A549 (cell line): ENCODE results near the gene CFAP43. TPM values are rescaled to one million over a fixed set of nuclear protein-coding genes. Genes with fewer than 3 reads are reported as not detected.
"Not testable (repeated sequence)": the region's sequence is repeated elsewhere in the genome, so short reads cannot be mapped to it uniquely, and the experiment has no call there.

ENCODE experiments used
- ATAC-seq, 2 experiments: fragments of 200-7000 bp in 1 of 2; fragments of >200 bp in 1 of 2; cut with Nextera tagmentation in 1 of 2; cut with Tn5 transposase in 1 of 2; 3 replicates each; pipeline versions ENCODE4 v1.8.0 to v1.9.1; 2018 to 2020; ENCODE audit warnings: mild to moderate bottlenecking in 1 of 2, moderate library complexity in 1 of 2
- CTCF ChIA-PET: fragments of 300-600 bp; sonication (Branson Sonifier 250); formaldehyde crosslinking; extraction: SDS; loops from one replicate; lab custom pipeline; 2021; ENCODE audit warnings: antibody characterized with exemption, inconsistent platforms; lab: Yijun Ruan, JAX
- POLR2A ChIA-PET: fragments of 350-600 bp; formaldehyde crosslinking; extraction: SDS; loops from one replicate; lab custom pipeline; 2021; ENCODE audit warnings: antibody characterized with exemption, inconsistent platforms; lab: Yijun Ruan, JAX
- DNase-seq, 2 experiments: peaks; one replicate each; pipeline versions ENCODE4 v3.0.0 to v3.0.0-alpha.2; 2011 to 2016; ENCODE audit warnings: low read depth in 1 of 2, low spot score in 1 of 2
- FAIRE-seq: peaks from 2 replicates; lab custom pipeline; 2011; peaks lifted over from hg19 to GRCh38; lab: Jason Lieb, UNC
- H3K27ac ChIP-seq, 2 experiments: fragments of >200 bp; sonication (Bioruptor Twin); formaldehyde crosslinking; 3 replicates each; pipeline ENCODE4 v1.5.1; 2016 to 2017
- H3K4me1 ChIP-seq: fragments of >200 bp; sonication (Bioruptor Twin); formaldehyde crosslinking; 3 replicates; pipeline ENCODE4 v1.6.1; 2016
- H3K4me2 ChIP-seq: fragments of >200 bp; sonication (Bioruptor Twin); formaldehyde crosslinking; 3 replicates; pipeline ENCODE4 v1.6.1; 2016
- H3K4me3 ChIP-seq: fragments of >200 bp; sonication (Bioruptor Twin); formaldehyde crosslinking; 3 replicates; pipeline ENCODE4 v1.5.1; 2016
- H3K9me3 ChIP-seq: fragments of >200 bp; sonication (Bioruptor Twin); formaldehyde crosslinking; 3 replicates; pipeline ENCODE4 v1.6.1; 2016
- BCL3 ChIP-seq: fragments of >200 bp; sonication (Bioruptor Twin); formaldehyde crosslinking; IDR thresholded peaks from 3 replicates; pipeline ENCODE4 v1.6.1; 2016
- CBX8 ChIP-seq: fragments of 200-600 bp; sonication (generic); IDR thresholded peaks from 2 replicates; pipeline ENCODE4 v1.6.1; 2016
- CTCF ChIP-seq: fragments of >200 bp; sonication (Bioruptor Twin); formaldehyde crosslinking; IDR thresholded peaks from 3 replicates; pipeline ENCODE4 v1.5.1; 2016
- EHF ChIP-seq: fragments of 250-450 bp; sonication (Bioruptor Pico); IDR thresholded peaks from 2 replicates; pipeline ENCODE4 v1.5.0; 2020; ENCODE audit warnings: mild to moderate bottlenecking
- FOSL2 ChIP-seq, 2 experiments: fragments of 450-650 bp in 1 of 2; fragments of >200 bp in 1 of 2; sonication (Bioruptor Twin) in 1 of 2; formaldehyde crosslinking; IDR thresholded peaks; 2 replicates each; pipeline versions ENCODE4 v1.5.0 to v1.6.1; 2016 to 2020; ENCODE audit warnings: mild to moderate bottlenecking in 1 of 2, moderate library complexity in 1 of 2
- FOXS1 ChIP-seq: fragments of 250-450 bp; sonication (Bioruptor Pico); IDR thresholded peaks from 2 replicates; pipeline ENCODE4 v1.5.0; 2020; ENCODE audit warnings: mild to moderate bottlenecking, moderate library complexity
- GATA3 ChIP-seq: IDR thresholded peaks from 2 replicates; pipeline ENCODE4 v1.6.1; 2012; ENCODE audit warnings: borderline replicate concordance
- HOXA7 ChIP-seq: fragments of 250-450 bp; sonication (Bioruptor Pico); IDR thresholded peaks from 2 replicates; pipeline ENCODE4 v1.5.0; 2020; ENCODE audit warnings: mild to moderate bottlenecking, moderate library complexity
- HOXB5 ChIP-seq: fragments of 250-450 bp; sonication (Bioruptor Pico); IDR thresholded peaks from 2 replicates; pipeline ENCODE4 v1.5.0; 2020; ENCODE audit warnings: mild to moderate bottlenecking, moderate library complexity
- NPAS2 ChIP-seq: fragments of 250-450 bp; sonication (Bioruptor Pico); IDR thresholded peaks from 2 replicates; pipeline ENCODE4 v1.8.0; 2022; ENCODE audit warnings: mild to moderate bottlenecking, moderate library complexity, borderline replicate concordance
- PHF8 ChIP-seq: fragments of 200-600 bp; sonication (generic); IDR thresholded peaks from 2 replicates; pipeline ENCODE4 v1.6.1; 2016; ENCODE audit warnings: low read depth, mild to moderate bottlenecking, antibody characterized with exemption, moderate library complexity, borderline replicate concordance
- POLR2AphosphoS2 ChIP-seq: conservative IDR thresholded peaks from 2 replicates; pipeline ENCODE4 v1.6.1; 2012; ENCODE audit warnings: low read length, improper control_type of control experiment, inconsistent platforms
- REST ChIP-seq: fragments of 200-600 bp; sonication (generic); IDR thresholded peaks from 2 replicates; pipeline ENCODE4 v1.6.1; 2016; ENCODE audit warnings: antibody characterized with exemption, mild to moderate bottlenecking, moderate library complexity
- ZC3H11A ChIP-seq: fragments of 450-650 bp; IDR thresholded peaks from 2 replicates; pipeline ENCODE4 v1.6.1; 2014; ENCODE audit warnings: antibody characterized with exemption, mild to moderate bottlenecking
- WGBS: methylation state at CpG from one replicate; pipeline ENCODE4 v1.1.6; 2017; ENCODE audit errors: missing lambda C conversion rate; 5-methylcytosine and 5-hydroxymethylcytosine counted together
- polyA plus RNA-seq, 4 experiments: library from polyadenylated mRNA; depleted of rRNA in 3 of 4; stranded (reverse); fragments of >200 nt; fragmentation: RNase III in 1 of 4; extraction: RNeasy Plus Mini Kit Qiagen cat#74134 plus additional on column Dnase treatment in 1 of 4; gene quantifications; 2 replicates in 3 of 4; 3 replicates in 1 of 4; pipeline ENCODE4 v1.2.3, GENCODE V29; 2011 to 2017
- TF ChIP-seq, protein P1 (sequence below): fragments of 250-450 bp; sonication (Bioruptor Pico); IDR thresholded peaks from 2 replicates; pipeline ENCODE4 v1.5.0; 2020; ENCODE audit warnings: low read depth, mild to moderate bottlenecking, moderate library complexity
- TF ChIP-seq, protein P2 (sequence below): fragments of 150-350 bp; IDR thresholded peaks from 2 replicates; pipeline ENCODE4 v1.6.1; 2014; ENCODE audit warnings: low read depth, mild to moderate bottlenecking, low read length

Gene CFAP43
- polyA plus RNA-seq, 2 of the 4 experiments (the other 2 are of a cell fraction) = 0.31 to 0.75 TPM

GRCh38 chr10:104245066-104245632 is 13.0 kb upstream of the CFAP43 start:
- ATAC-seq = no peak
- no peak for DNase-seq
- Histone ChIP-seq H3K27ac (no peak overlapping the region), H3K9me3 (peaks cover 15% of the 10 kb centered on the region; the same call in 2 of the 3 replicates), H3K4me3 (no peak overlapping the region), H3K4me2 (no peak overlapping the region), H3K4me1 (no peaks in the 10 kb centered on the region)
- 91% methylated on average over 23 of the region's 34 CpGs for WGBS
- CTCF ChIA-PET = interaction anchor here (0.6 to 0.7 kb wide), 2 partner anchors 9 to 185 kb away, joined by 3 to 4 read pairs; no protein-coding TSS in a partner anchor
- no peak for TF ChIP-seq HOXB5 (CRISPR knock-in tag)
- TF ChIP-seq BCL3 = no peak
- no peak for TF ChIP-seq PHF8
- TF ChIP-seq NPAS2 = no peak
- no peak for TF ChIP-seq ZC3H11A
- TF ChIP-seq EHF (CRISPR knock-in tag) = no peak
- no peak for TF ChIP-seq HOXA7 (CRISPR knock-in tag)
- TF ChIP-seq CTCF = no peak
- no peak for FAIRE-seq
- POLR2A ChIA-PET = interaction anchor here (1.0 kb wide), 1 partner anchor 9 kb away, joined by 3 read pairs; the partner anchor contains the start of gene GSTO1

GRCh38 chr10:104243512-104243911 is 11.3 kb upstream of the CFAP43 start:
- POLR2A ChIA-PET = no interaction called here
- no peaks in the 10 kb centered on the region for H3K4me1 ChIP-seq
- no peak overlapping the region for H3K4me3 ChIP-seq
- TF ChIP-seq, protein P1, sequence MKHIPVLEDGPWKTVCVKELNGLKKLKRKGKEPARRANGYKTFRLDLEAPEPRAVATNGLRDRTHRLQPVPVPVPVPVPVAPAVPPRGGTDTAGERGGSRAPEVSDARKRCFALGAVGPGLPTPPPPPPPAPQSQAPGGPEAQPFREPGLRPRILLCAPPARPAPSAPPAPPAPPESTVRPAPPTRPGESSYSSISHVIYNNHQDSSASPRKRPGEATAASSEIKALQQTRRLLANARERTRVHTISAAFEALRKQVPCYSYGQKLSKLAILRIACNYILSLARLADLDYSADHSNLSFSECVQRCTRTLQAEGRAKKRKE (CRISPR knock-in tag) = no peak
- TF ChIP-seq REST (no peak), CBX8 (no peak), GATA3 (no peak), FOSL2 (IDR thresholded peaks at IDR 0.05) (no peak), FOSL2 (CRISPR knock-in tag; IDR thresholded peaks at IDR 0.05) (no peak), POLR2AphosphoS2 (no peak), FOXS1 (CRISPR knock-in tag) (no peak)
- TF ChIP-seq, protein P2, sequence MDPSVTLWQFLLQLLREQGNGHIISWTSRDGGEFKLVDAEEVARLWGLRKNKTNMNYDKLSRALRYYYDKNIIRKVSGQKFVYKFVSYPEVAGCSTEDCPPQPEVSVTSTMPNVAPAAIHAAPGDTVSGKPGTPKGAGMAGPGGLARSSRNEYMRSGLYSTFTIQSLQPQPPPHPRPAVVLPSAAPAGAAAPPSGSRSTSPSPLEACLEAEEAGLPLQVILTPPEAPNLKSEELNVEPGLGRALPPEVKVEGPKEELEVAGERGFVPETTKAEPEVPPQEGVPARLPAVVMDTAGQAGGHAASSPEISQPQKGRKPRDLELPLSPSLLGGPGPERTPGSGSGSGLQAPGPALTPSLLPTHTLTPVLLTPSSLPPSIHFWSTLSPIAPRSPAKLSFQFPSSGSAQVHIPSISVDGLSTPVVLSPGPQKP = no peak
- H3K9me3 ChIP-seq = peaks cover 10% of the 10 kb centered on the region; the same call in 2 of the 3 replicates
- H3K27ac ChIP-seq = no peak overlapping the region
- H3K4me2 ChIP-seq = no peak overlapping the region
- FAIRE-seq = no peak
- ATAC-seq = no peak
- CTCF ChIA-PET = interaction anchor here (1.1 kb wide), 1 partner anchor 199 kb away, joined by 4 read pairs; no protein-coding TSS in a partner anchor
- WGBS = 58% methylated on average over 5 of the region's 5 CpGs
- no peak for DNase-seq

GRCh38 chr10:104243009-104243408 is 10.8 kb upstream of the CFAP43 start:
- FAIRE-seq, DNase-seq, H3K4me2 ChIP-seq, CTCF ChIA-PET, H3K9me3 ChIP-seq, H3K27ac ChIP-seq, H3K4me3 ChIP-seq, H3K4me1 ChIP-seq, POLR2A ChIA-PET, ATAC-seq: not testable (repeated sequence)
- WGBS = 71% methylated on average over 3 of the region's 3 CpGs
